Measurements from ENCODE around the gene MYO7B.

GRCh38 chr2:127625572-127625951, 90.1 kb downstream of the MYO7B start:
- TF ChIP-seq GABPA (IDR thresholded peaks at IDR 0.05; ENCODE audit: low read depth) (no peak), CTCF (IDR thresholded peaks at IDR 0.05) (no peak), REST (IDR thresholded peaks at IDR 0.05; ENCODE audit: low read depth, low read length) (no peak), ELF1 (IDR thresholded peaks at IDR 0.05) (no peak), NFIC (IDR thresholded peaks at IDR 0.05; ENCODE audit: borderline replicate concordance) (no peak), POLR2AphosphoS5 (IDR thresholded peaks at IDR 0.05; ENCODE audit: low read depth, low read length) (no peak)
- TF ChIP-seq, protein P1, sequence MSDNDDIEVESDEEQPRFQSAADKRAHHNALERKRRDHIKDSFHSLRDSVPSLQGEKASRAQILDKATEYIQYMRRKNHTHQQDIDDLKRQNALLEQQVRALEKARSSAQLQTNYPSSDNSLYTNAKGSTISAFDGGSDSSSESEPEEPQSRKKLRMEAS (IDR thresholded peaks at IDR 0.05; ENCODE audit: low read depth): no peak
